Measurements from ENCODE around the gene MPC1.

The MPC1 gene

DNA sequence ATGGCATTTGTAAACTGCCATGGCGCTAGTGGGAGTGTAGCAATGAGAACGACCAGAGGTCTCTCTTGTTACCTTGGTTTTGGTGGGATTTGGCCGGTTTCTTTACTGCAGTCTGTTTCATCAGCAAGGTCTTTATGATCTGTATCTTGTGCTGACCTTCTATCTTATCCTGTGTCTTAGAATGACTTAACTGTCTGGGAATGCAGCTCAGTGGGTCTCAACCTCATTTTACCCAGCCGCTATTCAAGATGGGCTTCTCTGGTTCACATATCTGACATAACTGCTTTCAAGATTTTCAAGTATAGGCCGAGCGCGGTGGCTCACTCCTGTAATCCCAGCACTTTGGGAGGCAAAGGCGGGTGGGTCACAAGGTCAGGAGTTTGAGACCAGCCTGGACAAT is 38.5 kb downstream of the MPC1 start:
- no peak for DNase-seq (ENCODE audit: low spot score)

DNA sequence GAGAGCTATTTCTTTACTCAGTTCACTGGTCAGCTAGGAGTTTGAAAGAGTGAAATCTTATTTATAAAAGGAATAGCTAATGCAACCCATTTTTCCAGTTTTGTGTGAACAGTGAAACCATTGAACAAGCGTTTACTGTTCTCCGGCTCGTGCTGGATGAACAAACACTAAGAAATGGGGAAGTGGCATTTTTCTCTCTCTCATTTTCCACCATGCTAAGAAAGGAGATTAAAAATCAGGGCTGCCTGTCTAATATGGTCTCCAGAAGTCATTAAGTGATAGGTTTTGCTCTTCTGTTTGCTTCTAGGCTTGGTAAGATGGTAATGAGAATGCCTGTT is 39.6 kb downstream of the MPC1 start:
- no peak for DNase-seq (ENCODE audit: low spot score)

DNA sequence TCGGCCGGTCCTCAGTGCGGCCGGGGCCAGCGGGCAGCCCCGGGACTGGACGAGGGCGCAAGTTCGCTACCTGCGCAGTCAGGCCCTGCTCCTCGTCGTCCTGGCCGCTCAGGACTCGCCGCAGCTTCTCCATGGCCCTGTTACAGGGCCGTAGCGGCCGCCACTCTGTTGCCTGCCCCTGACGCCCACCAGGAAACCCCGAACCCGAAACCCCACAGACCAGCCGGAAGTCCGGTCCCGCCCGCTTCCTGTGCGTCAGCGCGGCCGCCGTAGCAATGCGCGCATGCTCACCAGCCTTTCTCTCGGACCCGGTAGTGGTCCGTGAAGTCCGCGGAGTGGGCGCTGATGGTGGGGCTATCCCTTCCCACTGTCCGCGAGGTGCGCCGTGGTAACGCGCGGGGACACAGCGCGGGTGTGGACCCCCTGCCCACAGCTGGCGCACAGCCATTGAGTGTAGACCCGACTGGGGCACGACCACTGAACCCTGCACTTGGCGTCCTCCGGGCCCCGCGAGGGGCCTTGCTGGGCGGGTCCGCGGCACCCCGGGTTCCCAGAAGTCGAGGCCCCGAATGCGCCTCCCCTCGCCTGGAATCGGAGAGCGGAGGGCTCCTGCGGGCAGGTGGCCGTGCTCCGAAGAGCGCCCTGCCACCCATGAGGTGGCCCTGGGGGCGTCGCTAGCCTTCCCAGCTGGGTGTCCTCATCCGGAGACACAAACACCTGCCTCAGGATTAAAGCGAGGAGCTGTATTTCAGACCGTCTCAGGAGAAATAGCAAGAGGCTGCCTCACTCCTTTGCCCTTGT is 40.2 kb downstream of the MPC1 start, which contains the start of gene SFT2D1:
SFT2D1 (minus strand) TSS at position 197 of the 801 bp plus-strand sequence; CDS start at position 133, 64 bp downstream.
- DNase-seq (ENCODE audit: low spot score), result peak; percentile 73

DNA sequence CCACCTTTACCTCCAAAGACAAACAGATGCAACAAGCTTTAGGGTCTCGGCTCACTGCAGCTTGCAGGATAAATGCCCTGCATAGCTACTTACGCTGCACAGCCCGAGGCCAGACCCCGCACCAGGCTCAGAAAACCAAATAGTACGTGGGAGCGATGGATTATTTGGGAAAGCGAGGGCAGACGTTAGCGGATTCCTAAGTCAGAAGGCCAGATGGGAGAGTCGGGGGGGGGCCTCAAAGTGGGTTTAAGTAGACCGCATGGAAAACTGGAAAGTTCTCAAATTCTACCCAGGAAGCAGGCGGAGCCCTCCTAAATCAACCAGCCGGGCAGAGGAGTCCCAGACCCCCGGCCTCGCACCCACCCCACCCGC is 40.8 kb downstream of the MPC1 start:
- no peak for DNase-seq (ENCODE audit: low spot score)

DNA sequence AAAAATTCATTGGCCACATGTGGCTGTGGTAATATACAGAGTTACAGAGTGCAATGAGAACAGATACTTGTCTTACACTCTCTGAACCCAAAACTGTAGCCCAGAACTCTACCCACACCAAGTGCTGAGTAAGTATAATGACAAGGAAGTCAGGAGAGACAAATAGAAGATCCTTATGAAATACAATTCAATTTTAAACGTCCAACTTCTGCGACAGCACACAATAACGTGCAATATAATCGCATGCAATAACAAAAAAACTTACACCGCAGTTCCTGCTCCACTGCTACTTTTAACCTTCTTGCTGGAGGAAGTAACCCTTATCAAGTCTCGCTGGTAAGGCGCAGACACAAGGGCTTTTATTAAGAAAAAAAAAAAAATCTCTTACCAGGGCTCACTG is 41.3 kb downstream of the MPC1 start:
- no peak for DNase-seq (ENCODE audit: low spot score)

DNA sequence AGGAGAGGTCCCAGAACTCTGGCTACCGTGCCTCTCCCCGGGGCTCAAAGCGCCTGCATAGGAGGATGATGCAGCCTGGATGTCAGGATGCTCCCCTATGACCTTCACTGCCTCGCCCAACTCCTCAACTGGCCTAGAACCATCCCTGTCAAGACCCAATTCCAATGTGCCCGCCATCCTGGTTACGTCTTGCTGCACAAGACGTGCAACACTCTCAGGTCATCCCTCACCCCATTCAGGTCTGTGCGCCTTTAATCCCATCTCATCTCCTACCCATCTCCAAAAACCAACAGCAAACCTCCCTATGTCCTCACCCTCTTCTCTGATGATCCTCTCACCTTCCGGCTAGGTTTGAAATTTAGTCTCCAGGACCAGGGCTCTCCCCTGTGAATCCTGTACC is 43.9 kb downstream of the MPC1 start:
- DNase-seq (ENCODE audit: low spot score), result no peak

DNA sequence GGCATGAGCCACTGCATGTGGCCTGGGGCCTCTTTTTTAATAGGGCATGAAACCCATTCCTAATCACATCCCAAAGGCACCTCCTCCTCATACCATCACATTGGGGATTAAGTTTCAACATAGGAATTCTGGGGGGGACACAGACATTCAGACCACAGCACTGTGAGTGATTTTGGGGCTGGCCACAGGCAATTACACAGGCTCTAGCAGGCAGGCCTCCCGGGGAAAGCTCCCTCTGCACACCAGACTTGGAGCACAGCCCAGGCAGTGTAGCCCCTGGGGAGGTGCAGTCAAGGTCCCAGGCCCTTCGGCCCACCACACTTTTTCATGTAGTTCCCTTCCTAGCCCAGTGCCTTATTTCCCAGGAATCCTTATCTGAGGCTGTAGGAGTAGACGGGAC is 45.9 kb downstream of the MPC1 start:
- no peak for DNase-seq (ENCODE audit: low spot score)

DNA sequence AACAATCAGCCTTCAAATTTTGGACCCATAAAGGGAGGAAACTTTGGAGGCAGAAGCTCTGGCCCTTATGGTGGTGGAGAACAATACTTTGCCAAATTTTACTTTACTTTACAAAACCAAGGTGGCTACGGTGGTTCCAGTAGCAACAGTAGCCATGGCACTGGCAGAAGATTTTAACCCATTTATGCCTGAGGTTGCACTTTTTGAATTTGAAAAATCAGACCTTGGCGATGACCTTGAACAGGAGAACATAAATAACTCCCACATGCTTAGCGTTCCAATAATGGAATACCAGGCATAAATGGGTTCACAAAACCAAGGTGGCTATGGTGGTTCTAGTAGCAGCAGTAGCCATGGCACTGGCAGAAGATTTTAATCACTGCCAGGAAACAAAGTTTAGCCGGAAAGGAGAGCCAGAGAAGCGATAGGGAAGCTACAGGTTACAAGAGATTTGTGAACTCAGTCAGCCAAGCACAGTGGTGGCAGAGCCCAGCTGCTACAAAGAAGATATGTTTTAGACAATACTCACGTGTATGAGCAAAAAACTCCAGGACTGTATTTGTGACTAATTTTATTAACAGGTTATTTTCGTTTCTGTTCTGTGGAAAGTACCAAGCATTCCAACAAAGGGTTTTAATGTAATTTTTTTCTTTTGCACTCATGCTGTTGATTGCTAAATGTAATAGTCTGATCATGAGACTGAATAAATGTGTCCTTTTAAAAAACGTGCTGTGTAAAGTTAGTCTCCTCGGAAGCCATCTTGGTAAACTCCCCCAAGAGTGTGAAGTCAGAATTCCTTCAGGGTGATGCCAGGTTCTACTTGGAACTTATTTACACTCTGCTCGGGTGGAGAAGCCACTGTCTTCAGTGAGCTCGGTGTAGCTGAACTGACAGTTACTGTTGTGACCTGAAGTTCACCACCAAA is 47.1 kb downstream of the MPC1 start:
- no peak for DNase-seq (ENCODE audit: low spot score)

DNA sequence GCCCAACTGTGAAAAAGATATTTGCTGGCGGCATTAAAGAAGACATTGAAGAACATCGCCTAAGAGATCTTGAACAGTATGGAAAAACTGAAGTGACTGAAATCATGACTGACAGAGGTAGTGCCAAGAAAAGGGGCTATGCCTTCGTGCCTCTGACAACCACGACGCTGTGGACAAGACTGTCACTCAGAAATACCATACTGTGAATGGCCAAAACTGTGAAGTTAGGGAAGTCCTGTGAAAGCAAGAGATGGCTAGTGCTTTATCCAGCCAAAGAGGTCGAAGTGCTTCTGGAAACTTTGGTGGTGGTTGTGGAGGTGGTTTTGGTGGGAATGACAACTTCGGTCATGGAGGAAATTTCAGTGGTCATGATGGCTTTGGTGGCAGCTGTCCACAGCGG is 47.9 kb downstream of the MPC1 start:
- DNase-seq (ENCODE audit: low spot score), result no peak

DNA sequence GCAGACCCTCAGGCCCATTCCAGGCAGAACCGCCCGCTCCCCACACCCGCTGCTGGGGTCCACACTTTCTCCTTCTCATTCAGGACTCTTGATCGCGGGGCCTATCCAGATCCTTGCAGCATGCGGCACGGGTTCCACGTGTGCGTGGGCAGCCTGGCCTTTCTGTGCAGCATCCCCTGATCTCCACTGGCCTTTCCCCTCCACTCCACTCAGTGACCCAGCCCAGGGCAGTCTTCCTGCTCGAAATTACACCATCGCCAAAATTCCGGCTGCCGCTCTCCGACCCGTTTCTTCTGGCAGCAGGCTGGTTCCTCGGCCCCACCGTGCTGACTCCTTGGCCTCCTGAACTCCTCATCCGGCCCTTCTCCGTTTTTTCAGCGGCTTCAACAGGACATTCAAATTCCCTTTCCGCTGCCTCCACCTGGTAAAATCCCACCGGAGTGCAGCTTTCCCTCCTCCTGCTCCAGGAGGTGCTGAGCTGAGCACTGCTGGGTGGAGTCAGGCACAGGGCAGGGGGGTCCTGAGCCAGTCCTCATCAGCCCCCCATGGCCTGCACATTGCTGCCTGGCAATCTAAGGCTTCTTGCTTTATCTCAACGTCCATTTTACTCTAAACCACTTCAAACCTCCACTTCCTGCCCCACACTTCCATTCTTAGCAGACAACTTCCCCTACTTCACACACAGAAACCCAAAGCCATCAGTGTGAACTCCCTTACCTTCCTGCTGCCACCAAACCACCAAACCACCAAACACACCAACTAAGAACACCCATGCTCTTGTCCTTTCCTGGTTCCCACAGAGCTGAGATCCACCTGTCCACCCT is 49.4 kb downstream of the MPC1 start:
- DNase-seq (ENCODE audit: low spot score), result no peak

DNA sequence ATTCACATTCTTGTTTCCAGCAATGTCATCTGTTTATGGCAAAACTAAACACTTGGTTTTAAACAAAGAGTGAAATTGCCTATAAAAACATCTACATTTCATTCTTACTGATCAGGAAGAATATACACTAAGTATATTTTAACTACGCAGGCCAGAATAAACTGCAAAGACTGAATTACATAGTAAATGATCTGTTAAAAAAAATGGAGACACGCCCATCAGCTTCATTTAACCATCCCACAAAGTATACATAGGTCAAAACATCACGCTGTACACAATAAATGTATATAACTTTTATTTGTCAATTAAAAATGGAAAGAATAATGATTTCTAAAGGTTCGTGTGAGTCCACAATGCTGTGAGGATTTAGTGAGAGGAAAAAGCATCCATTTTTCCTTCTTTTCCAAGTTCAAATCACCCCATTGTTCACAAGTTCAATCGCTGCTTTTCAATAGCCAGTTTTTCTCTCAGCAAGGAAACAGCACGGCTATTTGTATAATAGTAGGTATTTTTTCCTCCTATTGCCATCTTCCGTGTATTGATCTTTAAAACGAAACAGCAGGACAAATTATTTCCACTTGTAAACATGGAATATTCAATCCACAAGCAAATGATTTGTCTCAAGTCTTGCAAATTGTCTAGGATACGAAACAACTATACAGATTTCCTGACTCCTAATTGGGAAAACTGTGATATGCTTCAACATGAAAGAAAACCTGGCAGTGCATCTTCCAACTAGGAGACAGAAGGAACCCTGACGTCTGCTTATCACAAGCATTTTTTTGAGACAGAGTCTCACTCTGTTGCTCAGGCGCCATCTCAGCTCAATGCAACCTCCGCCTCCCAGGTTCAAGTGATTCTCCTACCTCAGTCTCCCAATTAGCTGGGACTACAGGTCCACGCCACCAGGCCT is 51.0 kb downstream of the MPC1 start:
- DNase-seq (ENCODE audit: low spot score), result no peak

DNA sequence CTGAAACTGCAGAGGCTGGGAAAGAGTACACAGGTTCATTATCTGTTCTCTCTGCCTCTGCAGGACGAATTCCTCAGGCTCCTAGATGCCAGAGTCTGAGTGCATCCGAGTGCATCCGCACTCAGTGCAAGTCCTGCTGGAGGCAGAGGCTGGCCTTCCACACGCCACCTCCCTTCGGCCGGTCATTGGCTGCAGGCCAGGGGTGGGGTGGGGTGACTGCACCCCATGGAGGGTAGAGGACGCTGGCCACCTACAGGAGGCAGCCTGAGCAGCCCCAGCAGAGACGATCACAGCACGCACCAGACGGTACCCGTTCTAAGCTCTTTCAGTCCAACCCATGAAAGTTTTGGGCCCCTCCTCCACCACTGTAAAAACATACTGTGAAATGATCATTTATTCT is 52.1 kb downstream of the MPC1 start:
- DNase-seq (ENCODE audit: low spot score), result no peak

DNA sequence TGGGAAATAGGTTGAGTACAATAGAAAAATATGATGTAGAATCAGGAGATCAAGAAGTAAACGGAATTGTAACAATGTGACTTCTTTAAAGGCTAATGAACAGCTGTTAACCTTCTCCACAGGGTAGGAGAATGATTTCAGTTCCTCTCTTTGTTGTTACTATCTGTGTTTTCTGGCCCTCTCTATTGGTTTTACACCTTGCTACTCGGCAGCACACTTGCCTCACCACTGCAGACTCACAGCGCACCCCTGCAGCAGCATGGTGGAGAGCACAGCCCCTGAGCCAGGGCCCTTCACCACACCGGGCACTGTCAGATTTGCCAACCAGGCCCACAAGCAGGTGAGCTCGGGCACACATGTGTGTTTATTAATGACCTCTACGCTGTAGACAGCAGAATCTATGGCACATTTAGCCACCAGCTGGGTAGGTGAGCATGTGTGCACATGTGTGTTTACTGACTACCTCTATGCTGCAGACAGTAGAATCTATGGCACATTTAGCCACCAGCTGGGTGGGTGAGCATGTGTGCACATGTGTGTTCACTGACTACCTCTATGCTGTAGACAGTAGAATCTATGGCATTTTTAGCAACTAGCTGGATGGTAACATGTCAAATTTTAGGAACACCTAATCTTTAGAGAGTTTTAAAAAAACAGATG is 57.2 kb downstream of the MPC1 start:
- DNase-seq (ENCODE audit: low spot score), result no peak

DNA sequence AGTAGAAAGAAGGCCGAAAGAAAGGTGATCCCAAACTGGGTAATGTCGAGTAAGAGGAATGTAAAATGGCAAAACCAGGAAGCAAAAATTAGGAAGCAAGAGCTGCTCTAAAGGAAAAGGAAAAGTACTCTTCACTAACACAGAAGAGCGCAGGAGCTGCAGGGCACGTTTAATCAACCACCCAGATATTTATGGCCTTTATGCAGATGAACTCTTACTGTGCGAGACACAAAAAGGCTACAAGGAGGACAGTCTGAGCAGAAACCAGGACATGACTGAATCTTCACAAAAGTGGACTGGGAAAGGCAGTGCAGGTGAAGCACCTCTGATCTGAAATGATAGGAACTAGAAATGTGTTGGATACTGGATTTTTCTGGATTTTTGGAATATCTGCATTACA is 59.3 kb downstream of the MPC1 start:
- no peak for DNase-seq (ENCODE audit: low spot score)

DNA sequence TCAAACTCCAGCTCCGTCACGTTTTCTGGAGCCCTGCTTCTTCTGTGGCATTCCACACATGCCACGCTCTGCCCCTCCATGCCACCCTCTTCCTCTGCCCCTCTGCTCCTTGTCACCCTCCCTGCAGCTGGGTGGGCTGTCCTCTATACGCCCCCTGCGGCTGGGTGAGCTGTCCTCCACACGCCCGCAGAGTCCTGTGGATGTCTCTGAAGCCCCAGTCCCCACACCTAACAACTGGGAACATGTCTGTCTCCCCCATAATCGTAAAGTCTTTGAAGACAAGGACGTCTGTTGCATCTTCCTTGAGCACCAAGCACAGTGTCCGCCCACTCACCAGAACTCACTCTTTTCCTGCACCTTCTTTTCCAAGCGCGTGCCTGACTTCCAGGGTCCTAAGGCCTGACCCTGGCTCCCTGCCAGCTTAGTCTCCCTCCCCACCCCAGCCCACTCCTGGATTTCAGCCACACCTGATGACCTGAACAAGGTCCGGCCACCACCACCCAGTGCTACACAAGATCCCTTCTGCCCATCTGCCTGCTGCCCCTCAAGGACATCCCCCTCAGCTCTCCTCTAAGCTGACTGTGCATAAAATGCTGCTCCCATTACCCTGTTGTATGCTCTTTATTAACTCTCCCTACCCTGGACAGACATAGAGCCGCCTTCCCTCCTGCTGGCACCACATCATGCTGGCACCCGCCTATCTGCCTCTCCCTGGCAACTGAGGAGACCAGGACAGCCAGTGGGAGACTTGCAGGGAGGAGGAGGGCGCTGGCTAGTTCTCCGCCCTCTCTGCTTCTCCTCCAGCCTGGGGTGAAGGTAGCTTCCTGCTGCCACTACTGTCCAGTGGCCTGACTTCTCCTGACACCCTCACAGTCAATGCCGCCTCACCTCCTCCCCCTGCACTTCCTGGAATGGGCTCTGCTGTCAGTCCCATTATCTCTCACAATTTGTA is 63.8 kb downstream of the MPC1 start:
- no peak for DNase-seq (ENCODE audit: low spot score)

DNA sequence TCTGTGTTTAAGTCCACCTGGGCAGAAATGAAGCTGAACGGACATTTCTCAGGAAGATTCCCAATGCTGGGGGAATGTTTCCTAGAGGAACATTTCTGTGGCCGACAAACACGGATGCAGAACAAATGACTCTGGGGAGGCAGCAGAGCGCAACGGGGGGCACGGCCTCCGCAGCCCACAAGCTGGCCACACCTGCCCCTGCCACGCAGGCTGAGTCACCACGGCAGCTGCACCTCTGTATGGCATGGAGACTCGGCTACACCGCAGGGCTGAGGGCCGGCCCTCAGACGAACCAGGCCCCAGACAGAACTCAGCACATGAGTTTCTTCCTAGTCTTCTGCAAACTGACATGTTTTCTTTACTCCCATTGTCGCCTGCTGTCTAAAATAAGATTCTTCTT is 64.5 kb downstream of the MPC1 start:
- DNase-seq (ENCODE audit: low spot score), result no peak

DNA sequence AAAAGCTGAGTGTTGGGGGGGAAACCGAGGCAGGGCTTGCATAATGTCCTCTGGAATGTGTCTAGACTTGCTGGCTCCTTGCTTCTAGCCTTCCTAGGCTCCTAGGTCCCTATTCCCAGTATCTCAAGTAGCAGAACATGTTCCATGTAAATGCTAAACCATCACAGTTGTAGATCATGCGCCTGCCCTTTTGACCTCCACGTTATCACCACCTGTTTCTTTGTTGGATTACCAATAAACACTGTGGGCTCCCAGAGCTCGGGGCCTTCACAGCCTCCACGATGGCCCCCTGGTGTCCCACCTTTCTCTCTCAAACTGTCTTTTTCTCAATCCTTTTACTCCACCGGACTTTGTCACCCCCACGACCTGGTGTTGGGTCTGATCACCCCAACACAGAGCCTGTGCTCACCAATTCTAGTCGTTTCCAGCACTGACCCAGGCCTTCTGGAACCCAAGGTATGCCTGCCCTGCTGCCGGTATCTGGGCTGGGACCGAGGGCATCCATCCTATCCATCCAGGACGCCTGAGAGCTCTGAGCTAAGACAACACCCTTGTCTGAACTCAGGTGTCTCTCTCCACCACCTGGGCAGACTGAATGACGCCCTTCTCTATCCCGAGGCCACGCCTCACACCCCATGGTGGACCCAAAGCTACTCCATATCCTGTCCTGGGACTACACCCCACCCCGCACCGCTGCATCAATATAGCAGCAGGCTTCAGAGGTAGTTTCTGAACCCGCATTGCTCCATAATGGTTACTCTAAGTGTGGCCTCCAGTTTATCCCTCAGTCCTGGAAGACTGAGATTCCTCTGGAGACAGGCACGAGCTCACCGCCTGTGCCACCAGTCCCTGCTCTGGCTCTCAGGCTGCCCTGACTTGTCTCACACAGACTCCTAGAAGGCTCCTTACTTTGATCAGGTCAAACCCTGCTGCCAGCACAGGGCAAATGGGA is 65.2 kb downstream of the MPC1 start:
- DNase-seq (ENCODE audit: low spot score), result no peak

DNA sequence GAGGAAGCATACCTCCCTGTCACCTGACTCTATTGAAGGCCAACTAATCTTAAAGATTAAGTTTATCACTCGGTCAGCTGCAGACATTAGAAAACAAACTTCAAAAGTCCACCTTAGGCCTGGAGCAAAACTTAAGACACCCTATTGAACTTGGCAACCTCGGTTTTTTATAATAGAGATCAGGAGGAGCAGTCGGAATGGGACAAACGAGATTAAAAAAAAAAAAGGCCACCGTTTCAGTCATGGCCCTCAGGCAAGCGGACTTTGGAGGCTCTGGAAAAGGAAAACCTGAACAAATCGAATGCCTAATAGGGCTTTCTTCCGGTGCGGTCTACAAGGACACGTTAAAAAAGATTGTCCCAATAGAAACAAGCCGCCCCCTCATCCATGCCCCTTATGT is 67.3 kb downstream of the MPC1 start:
- no peak for DNase-seq (ENCODE audit: low spot score)
